ENCODE data around the gene KRTAP6-2.

KRTAP6-2 gene

GRCh38 chr21:30598802-30599201 lies at the start of gene KRTAP6-2:
Gene KRTAP6-2 (minus strand): TSS chr21:30598902. CDS start chr21:30598874, 28 bp downstream.
- no peak for DNase-seq

GRCh38 chr21:30646904-30647414 lies 48.3 kb upstream of the KRTAP6-2 start:
- DNase-seq, result no peak

- no peak for DNase-seq
These were observed 43.9 kb upstream of the KRTAP6-2 start, which contains the start of gene KRTAP20-3 for GRCh38 chr21:30642564-30642963. Gene KRTAP20-3 (plus strand): TSS chr21:30642864.

- no peak for DNase-seq
These were observed 40.0 kb upstream of the KRTAP6-2 start for GRCh38 chr21:30638686-30639085.

- no peak for DNase-seq
These were observed 36.2 kb upstream of the KRTAP6-2 start, which contains the start of gene KRTAP20-2 for GRCh38 chr21:30634906-30635305. Gene KRTAP20-2 (plus strand): TSS chr21:30635206. CDS start chr21:30635264, 58 bp downstream.

GRCh38 chr21:30629200-30629599 lies 30.5 kb upstream of the KRTAP6-2 start:
- DNase-seq, result no peak

GRCh38 chr21:30628109-30628508 lies 29.4 kb upstream of the KRTAP6-2 start:
- no peak for DNase-seq

- no peak for DNase-seq
These were observed 26.9 kb upstream of the KRTAP6-2 start for GRCh38 chr21:30625449-30626165.

- DNase-seq, result no peak
These were observed 24.7 kb upstream of the KRTAP6-2 start for GRCh38 chr21:30623362-30623761.

- no peak for DNase-seq
These were observed 21.8 kb upstream of the KRTAP6-2 start, which contains the start of gene KRTAP20-4 for GRCh38 chr21:30620522-30620921. Gene KRTAP20-4 (plus strand): TSS chr21:30620627.

GRCh38 chr21:30620080-30620479 lies 21.4 kb upstream of the KRTAP6-2 start:
- no peak for DNase-seq

- DNase-seq, result no peak
These were observed 17.4 kb upstream of the KRTAP6-2 start, which contains the start of gene KRTAP20-1 for GRCh38 chr21:30616125-30616524. Gene KRTAP20-1 (plus strand): TSS chr21:30616425. CDS start chr21:30616455, 30 bp downstream.

GRCh38 chr21:30615199-30615598 lies 16.5 kb upstream of the KRTAP6-2 start:
- no peak for DNase-seq

- DNase-seq, result no peak
These were observed 15.1 kb upstream of the KRTAP6-2 start, which contains the start of gene KRTAP6-1 for GRCh38 chr21:30613836-30614235. Gene KRTAP6-1 (minus strand): TSS chr21:30613930. CDS start chr21:30613904, 26 bp downstream.

GRCh38 chr21:30612132-30612531 lies 13.4 kb upstream of the KRTAP6-2 start:
- no peak for DNase-seq

GRCh38 chr21:30605968-30606367 lies 7.3 kb upstream of the KRTAP6-2 start:
- no peak for DNase-seq

GRCh38 chr21:30600787-30601186 lies 2.1 kb upstream of the KRTAP6-2 start, which contains the start of gene KRTAP22-1:
Gene KRTAP22-1 (plus strand): TSS chr21:30601087.
- no peak for DNase-seq

GRCh38 chr21:30592140-30592539 lies 6.6 kb downstream of the KRTAP6-2 start, which contains the start of gene KRTAP6-3:
Gene KRTAP6-3 (plus strand): TSS chr21:30592440. CDS start chr21:30592446, 6 bp downstream.
- DNase-seq, result no peak

- DNase-seq, result no peak
These were observed 8.4 kb downstream of the KRTAP6-2 start, which contains the start of gene KRTAP22-2 for GRCh38 chr21:30590297-30590696. Gene KRTAP22-2 (minus strand): TSS chr21:30590397.

- DNase-seq, result no peak
These were observed 15.8 kb downstream of the KRTAP6-2 start for GRCh38 chr21:30582870-30583269.

GRCh38 chr21:30580132-30580531 lies 18.6 kb downstream of the KRTAP6-2 start:
- no peak for DNase-seq

- no peak for DNase-seq
These were observed 19.4 kb downstream of the KRTAP6-2 start for GRCh38 chr21:30579346-30579745.

- no peak for DNase-seq
These were observed 20.9 kb downstream of the KRTAP6-2 start for GRCh38 chr21:30577766-30578165.

GRCh38 chr21:30567617-30568016 lies 31.1 kb downstream of the KRTAP6-2 start:
- no peak for DNase-seq

Measured in NK-92 treated with Interleukin-12 subunit alpha and Interleukin-12 subunit beta, amount 100 ng/mL, for 24 hours (cell line).